ENCODE measurements around the gene UBE2G1. TPM values are rescaled to one million over a fixed set of nuclear protein-coding genes. Genes with fewer than 3 reads are reported as not detected.

Gene UBE2G1
- total and polyA plus RNA-seq, 7 donors, result 54.6 to 239 (median 152) TPM

- H3K9me3 ChIP-seq, result no peaks in the 10 kb centered on the region
- peaks cover 24% of the 10 kb centered on the region for H3K4me1 ChIP-seq
- no peaks in the 10 kb centered on the region for H3K27me3 ChIP-seq (ENCODE audit: insufficient read depth in 3 of 3, low read length in 2 of 3)
- ATAC-seq (peak in 1 of 4 donors; percentile 34), DNase-seq (no peak)
- no peak for TF ChIP-seq CTCF (IDR thresholded peaks at IDR 0.05)
- H3K4me3 ChIP-seq, result no peak overlapping the region
- 81 to 91% (median 87%) methylated on average over 5 of the region's 5 CpGs for WGBS, 3 donors
- H3K36me3 ChIP-seq (ENCODE audit: insufficient read depth in 1 of 2, low read depth in 1 of 2), result peaks cover 3 to 64% of the 10 kb centered on the region in 2 donors
- peak overlapping the region; percentile 56 for H3K27ac ChIP-seq
- intact Hi-C loops (cut with DNase I), result no loop called here
Observed at GRCh38 chr17:4276514-4276913, 90.0 kb downstream of the UBE2G1 start.

GRCh38 chr17:4272972-4273368, 93.5 kb downstream of the UBE2G1 start:
- no peak overlapping the region for H3K4me3 ChIP-seq
- no peaks in the 10 kb centered on the region for H3K27me3 ChIP-seq (ENCODE audit: insufficient read depth in 3 of 3, low read length in 2 of 3)
- 71 to 86% (median 75%) methylated on average over 4 of the region's 4 CpGs for WGBS, 3 donors
- H3K4me1 ChIP-seq, result peaks cover 24% of the 10 kb centered on the region
- H3K9me3 ChIP-seq, result no peaks in the 10 kb centered on the region
- no peak for TF ChIP-seq CTCF (IDR thresholded peaks at IDR 0.05)
- H3K27ac ChIP-seq, result peak overlapping the region; percentile 76
- ATAC-seq, result peak in 3 of 4 donors; percentile 17 to 25 (median 20)
- H3K36me3 ChIP-seq (ENCODE audit: insufficient read depth in 1 of 2, low read depth in 1 of 2), result peaks cover 0 to 61% of the 10 kb centered on the region in 2 donors
- DNase-seq, result no peak
- intact Hi-C loops (cut with DNase I), result no loop called here

GRCh38 chr17:4272213-4272971, 94.1 kb downstream of the UBE2G1 start:
- ATAC-seq, result peak; percentile 65 to 82 (median 74)
- H3K4me1 ChIP-seq, result peaks cover 23% of the 10 kb centered on the region
- peaks cover 0 to 65% of the 10 kb centered on the region in 2 donors for H3K36me3 ChIP-seq (ENCODE audit: insufficient read depth in 1 of 2, low read depth in 1 of 2)
- H3K4me3 ChIP-seq, result no peak overlapping the region
- H3K27ac ChIP-seq, result peak overlapping the region; percentile 76
- 54 to 70% (median 56%) methylated on average over 6 of the region's 6 CpGs for WGBS, 3 donors
- DNase-seq, result no peak
- intact Hi-C loops (cut with DNase I), result no loop called here
- no peaks in the 10 kb centered on the region for H3K9me3 ChIP-seq
- no peak for TF ChIP-seq CTCF (IDR thresholded peaks at IDR 0.05)
- no peaks in the 10 kb centered on the region for H3K27me3 ChIP-seq (ENCODE audit: insufficient read depth in 3 of 3, low read length in 2 of 3)

GRCh38 chr17:4270736-4271135, 95.7 kb downstream of the UBE2G1 start:
- Histone ChIP-seq H3K4me3 (no peak overlapping the region), H3K4me1 (peaks cover 14% of the 10 kb centered on the region), H3K9me3 (no peaks in the 10 kb centered on the region), H3K36me3 (ENCODE audit: insufficient read depth in 1 of 2, low read depth in 1 of 2) (peaks cover 0 to 60% of the 10 kb centered on the region in 2 donors), H3K27ac (peak overlapping the region; percentile 41), H3K27me3 (ENCODE audit: insufficient read depth in 3 of 3, low read length in 2 of 3) (no peaks in the 10 kb centered on the region)
- no peak for TF ChIP-seq CTCF (IDR thresholded peaks at IDR 0.05)
- no peak for DNase-seq
- 32 to 41% (median 39%) methylated on average over 3 of the region's 3 CpGs for WGBS, 3 donors
- intact Hi-C loops (cut with DNase I), result no loop called here
- no peak for ATAC-seq

All from psoas muscle (tissue), 8 donors.